Cortex of kidney (tissue), 1 donor: ENCODE data around the gene MYO5B.

Experiments
- DNase-seq: peaks from one replicate; lab custom pipeline; 2025; lab: John Stamatoyannopoulos, UW

Gene MYO5B

DNA sequence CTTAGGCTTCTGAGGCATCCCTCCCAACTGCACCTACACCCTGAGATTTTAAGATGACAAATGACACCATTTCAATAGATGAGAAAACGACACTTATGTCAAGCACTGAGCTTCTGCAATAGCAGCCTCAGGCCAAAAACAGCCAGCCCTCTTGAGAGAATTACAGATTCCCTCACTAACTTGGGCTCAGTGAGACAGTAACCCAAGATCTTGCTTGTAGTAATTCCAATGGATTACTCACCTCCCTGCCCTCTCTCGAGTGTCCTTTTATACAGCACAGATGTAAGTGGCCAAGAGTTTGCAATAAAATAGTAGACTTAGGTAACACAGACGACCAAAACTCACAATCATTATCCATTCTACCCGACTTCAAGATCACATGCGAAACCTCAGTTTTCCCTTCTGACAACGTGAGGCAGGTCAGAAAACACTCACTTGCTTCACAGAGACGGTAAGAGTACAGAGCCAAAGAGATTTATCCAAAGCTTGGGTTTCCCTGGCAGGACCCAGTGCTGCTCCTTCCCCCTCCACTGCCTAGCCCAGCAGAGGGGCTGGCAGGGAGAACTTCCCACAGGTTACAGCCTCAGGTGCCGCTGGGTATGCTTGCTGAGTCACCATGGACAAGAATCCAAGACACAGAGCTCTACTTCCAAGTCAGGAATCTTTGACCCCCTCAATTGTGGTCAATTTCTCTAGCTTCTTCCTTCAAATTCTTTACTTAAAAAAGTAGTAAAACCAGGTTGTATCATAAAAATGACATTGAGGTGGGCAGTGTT lies 181.4 kb downstream of the MYO5B start:
- no peak for DNase-seq

DNA sequence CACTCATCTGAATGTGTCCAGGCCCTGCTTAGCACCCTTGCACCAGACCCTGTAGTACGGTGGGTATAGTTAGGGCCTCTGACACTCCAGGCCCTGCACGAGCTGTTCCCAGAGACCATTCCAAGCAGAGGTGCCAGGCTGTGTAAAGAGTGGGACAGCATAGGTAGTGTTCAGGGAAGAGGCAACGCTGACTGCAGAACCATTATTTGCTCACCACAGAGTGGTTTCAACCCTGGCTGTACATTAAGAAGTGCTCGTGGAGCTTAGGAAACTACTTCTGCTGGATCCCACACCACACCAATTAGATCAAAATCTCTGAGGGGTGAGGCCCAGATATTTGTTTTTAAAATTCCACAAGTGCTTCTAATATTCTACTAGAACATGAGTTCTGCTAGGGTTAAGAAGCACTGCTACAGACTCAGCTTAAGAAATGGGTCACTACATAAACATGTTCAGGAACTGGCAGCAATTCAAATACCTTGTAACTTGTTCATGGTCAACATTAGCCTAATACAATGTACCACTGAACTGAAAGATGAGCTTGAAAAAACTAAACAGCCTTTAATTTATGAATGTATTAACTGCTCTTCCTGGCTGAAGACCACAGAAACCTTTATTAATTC lies 183.0 kb downstream of the MYO5B start:
- DNase-seq, result no peak

DNA sequence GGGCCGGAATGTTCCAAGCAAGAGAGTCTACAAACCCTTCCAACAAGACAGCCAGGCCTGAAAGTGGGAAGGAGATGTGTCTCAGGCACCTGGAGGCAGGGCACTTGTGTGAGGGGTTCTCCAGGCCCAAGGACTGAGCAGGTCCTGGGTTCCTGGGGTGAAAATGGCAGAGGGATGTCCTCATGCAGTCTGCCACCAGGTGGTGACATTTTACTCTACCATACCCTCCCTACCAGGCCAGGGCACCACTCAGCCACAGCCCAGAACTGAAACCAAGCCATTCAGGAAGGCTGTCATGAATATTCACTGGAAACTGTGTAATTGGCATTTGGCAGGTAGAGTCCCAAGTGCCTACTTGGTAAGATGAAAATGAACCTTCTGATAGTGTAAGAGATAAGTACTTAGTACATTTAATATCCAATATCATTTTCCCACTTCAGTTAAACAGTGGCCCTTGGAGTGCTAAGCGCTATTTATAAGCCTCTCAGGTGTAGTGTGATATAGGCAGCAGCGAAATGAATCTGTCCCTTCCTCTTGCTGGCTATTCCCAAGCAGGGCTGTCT lies 185.1 kb downstream of the MYO5B start:
- DNase-seq, result no peak

DNA sequence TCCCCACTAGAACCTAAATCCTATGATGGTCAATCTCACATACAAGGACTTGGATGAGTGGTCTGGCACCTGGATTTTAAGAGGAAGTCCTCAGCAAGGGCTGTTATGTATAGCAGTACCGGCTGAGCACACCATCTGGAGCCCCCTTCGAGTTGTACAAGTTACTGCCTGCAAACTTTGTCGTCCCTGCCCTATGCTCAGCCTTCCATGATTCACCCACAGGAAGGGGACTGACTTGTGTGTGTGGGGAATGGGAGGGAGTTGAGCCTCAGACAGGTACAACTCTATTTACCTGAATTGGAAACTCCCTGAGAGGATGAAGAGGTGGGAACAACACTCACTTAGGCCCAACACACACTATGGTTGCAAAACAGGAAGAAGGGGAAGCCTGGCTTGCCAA lies 186.6 kb downstream of the MYO5B start:
- DNase-seq, result no peak

DNA sequence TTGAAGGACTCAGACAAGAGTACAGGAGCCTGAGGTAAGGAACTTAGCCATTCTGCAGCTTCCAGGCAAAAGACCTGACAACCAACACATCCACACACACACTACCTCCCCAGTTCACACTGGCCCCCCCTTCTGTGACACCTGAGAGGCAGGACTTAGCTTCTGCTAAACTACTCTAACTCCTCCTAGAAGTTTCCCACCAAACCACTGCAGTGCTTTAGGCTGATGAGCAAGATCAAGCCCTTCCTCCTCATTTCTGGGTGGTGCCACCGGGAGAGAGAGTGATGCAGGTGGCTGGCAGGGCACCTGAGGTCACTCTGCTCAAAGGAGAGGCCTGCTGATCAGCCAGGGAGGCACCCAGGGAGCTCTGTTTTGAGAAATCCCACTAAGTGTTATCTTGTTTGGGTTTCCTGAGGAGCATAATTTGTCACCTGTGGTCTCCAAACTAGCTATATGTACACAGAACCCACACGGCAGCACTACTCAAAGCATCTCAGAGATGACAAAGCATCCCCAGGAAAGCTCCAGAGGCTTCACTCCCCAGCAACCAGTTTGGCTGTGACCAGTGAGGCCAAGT lies 188.4 kb downstream of the MYO5B start:
- no peak for DNase-seq

DNA sequence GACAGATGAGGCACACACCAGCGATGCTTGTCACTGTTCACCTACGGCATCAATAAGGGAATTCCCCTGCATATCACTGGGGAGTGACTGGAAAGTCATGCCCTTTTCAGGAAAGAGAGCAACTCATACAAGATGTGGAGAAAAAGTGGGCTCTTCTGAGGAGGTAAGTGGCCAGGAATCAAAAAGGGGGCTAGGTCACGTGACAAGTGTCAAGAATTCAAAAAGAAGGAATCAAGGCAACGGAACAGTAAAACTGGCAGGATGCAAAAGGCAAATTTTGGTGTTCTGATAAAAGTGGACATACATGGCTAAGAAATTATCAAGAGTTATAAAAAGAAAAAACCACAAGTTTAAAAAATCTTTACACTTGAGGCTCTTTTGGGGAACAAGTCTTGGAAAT lies 190.9 kb downstream of the MYO5B start:
- DNase-seq, result no peak

DNA sequence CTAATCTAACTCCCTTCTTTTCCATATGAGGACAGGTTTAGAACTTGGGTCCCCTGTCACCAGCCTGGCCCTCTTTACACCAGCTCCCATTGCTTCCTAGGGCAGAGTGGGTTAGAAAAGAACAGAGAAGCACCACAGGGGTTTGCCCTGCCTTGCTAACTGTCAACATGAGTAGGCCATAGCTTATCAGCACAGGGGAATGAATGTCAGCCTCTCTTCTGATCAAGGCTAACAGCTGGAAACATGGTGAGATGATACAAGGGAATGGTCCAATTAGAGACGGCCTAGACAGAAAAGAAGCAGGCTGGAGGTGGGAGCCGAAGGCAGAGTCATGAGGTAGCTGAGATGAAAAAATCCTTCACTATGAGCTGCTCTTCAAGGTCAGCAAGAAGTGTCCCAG lies 192.2 kb downstream of the MYO5B start:
- DNase-seq, result no peak

DNA sequence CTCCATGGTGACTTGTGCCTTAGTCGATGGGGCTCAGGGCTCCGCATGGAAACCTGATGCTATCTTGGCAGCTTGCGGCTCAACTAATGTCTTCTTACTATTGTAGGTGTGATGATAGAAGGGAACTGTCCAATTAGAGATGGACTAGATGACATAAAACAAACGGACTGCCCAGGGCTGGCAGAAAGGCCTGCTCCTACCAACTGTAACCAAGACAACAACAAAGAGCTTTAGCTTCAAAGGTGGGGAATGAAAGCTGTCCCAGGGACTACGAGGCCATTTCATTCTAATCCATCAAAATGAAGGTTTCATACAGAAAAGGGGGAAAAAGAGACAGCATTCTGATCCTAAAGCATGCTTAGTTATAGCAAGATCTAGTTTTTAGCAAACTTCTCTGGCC lies 194.7 kb downstream of the MYO5B start:
- no peak for DNase-seq

DNA sequence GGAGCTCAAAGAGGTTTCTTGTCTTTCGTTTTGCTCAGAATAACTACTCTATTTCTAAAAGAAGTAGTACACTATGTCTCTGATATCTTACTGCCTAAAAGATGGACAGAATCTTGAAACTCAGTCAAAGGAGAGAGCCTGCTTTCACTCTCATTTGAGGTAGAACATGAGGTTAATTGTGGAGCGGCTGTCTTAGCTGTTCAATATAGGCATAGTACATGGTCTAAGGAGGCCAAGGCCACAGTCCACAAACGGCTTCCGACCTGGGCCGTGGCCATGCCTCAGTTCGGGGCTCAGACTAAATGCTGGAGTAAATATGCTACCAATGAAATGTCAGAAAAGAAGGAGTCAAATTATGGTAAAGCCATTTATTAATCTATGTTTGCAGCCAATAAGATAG lies 195.8 kb downstream of the MYO5B start:
- DNase-seq, result no peak

DNA sequence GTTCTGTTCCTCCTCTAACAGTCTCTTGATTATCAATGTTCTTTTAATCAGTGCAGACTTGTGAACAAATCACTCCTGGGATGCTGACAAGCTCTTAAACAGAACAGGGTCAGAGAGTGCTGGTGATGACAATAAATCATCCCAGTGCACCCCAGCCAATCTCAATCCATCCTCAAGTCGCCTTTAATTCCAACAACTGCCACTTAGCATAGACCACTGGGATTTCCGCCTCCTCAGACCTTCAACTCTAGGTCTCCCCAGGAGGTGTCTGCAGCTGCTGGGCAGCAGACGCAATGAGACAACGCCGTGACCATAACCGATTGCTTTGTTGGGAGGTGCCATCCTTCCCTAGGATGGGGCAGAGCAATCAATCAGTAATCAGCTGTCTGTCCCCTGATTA lies 197.4 kb downstream of the MYO5B start:
- no peak for DNase-seq

DNA sequence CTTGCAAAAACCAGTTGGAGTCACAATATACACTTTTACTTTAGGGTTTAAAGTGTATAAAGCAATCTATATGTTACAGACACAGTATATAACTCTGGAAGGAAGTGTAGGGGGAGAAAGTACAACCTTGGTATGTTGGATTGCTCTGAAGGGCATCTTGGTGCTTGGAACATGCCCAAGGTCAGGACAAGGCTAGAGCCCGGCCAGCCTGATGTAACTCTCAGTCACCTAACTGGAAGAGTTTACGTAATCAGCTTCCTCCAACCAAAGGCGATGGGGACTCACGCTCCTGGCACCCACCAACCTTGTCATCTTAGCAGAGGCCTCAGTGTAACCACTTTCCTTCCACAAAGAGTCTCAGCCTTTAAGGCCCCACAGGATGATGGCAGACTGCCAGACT lies 200.5 kb downstream of the MYO5B start:
- DNase-seq, result no peak

DNA sequence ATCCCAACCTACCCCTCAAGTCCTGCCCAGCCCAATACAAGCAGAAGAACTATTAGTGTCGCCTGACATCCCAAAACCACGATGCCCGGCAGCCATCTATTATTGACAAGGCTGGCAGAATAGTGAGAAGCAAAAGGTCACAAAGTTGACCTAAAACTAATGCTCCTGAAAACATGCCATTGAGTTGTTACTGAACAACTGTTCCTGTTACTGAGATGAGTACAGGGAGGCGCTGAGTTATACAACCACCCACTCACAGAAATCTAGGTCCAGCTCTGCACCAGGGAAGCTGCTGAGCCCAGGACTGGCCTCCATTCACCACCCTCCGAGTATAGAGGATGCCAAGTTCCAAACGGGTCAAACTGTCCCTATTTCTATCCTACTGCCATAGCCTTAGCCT lies 201.6 kb downstream of the MYO5B start:
- DNase-seq, result no peak

DNA sequence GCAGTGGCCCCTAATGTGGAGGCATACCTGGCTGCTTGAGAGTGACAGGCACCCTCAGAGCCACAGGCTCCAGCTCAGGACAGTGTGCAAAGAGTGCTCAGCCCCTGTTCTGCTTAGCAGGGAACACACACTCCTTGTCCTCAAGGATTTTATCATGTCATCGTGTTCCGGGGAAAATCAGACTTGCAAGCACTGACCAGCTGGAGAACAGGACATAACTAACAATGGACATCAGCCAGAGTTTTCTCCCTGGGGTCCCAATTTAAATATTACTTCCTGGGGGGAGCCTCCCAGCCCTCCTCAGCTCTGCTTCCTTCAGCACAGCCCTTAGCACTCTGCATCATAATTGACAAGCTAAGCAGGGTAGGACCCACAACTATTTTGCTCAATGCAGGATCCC lies 206.2 kb downstream of the MYO5B start:
- no peak for DNase-seq

DNA sequence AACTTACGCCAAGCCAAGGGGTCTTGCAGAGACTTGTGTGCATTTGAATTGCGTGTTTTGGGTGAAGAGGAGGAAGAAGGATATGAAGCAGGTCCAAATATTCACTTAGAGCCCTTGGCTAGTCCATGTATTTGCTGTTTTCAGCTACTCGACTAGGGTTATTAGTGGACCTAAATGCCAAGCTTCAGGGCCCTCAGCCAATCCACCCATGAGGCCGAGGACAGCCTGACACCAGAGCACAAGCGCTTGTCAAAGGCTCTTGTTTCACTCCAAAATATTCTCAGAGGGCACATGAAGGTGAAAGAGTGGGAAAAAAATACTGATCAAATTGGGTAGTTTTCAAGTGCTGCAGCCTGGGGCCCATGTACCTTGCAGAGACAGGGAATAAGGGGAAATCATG lies 206.8 kb downstream of the MYO5B start:
- DNase-seq, result no peak

DNA sequence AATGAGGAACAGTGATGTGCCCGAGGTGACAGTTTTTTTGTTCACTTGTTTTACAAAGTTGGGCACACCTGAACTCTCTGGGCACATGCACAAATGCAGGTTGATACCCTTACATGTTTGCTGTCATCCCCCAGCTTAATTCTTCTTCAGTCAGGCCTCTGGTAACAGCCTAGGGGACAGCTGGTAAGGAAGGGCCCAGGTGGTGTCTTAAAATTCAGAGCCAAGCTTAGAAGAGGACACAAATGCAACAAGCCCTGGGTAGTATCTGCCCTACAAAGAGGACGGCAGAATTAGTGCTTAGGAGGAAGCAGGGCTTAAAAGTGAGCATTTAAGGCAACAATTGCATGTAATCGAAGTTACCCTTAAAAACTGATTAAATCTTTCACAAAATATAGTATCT lies 209.7 kb downstream of the MYO5B start:
- DNase-seq, result no peak

DNA sequence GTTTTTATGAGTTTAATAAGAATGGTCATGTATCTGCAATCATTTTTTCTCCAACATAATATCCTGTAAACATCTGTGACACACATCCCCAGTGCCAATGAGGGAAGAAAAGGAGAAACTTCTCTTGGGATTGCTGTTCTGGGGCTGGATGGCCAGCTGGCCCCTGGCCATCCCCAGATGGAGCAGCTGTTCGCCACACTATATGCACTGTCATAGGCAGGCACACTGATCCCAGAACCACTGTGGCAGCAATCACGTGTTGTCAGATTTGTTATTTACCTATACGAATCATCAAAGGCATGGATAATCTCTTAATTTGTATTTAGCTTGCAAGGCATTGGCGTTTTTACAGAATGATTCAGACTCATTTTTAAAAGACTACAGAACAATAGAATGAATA lies 214.1 kb downstream of the MYO5B start:
- no peak for DNase-seq

DNA sequence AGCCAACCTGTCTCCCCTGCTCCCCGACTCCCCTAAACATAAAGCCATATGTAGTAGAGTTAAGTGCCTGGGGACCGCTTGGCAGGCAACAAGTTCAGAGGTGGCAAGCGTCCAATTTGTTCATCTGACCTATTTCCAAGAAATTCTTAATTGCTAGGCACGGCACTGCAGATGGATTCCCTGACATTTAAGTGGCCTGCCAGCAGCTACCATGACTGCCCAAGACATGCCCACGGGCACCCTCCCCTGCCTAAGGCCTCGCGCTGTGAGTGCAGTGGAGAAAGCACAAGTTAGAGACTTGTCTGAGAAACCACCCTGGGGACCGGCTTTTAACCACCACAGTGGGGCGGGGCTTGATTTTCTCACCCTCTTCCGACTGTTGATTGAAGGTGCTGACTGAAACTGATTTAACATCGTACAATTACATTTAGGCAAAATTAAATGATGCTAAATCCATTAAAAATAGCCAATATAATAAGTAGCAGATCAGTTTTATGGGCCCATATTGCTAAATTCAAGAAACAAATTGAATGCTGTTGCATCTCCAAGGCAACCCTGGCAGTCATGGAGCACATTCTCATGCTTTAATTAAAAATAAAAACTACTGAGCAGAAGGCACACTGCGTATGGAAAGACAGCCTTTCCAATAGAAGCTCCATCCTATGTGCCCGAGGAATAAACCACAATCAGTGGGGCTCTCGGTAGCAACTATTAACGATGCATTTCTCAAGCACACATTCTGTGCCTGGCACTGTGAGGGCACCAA lies 218.0 kb downstream of the MYO5B start:
- DNase-seq, result no peak

DNA sequence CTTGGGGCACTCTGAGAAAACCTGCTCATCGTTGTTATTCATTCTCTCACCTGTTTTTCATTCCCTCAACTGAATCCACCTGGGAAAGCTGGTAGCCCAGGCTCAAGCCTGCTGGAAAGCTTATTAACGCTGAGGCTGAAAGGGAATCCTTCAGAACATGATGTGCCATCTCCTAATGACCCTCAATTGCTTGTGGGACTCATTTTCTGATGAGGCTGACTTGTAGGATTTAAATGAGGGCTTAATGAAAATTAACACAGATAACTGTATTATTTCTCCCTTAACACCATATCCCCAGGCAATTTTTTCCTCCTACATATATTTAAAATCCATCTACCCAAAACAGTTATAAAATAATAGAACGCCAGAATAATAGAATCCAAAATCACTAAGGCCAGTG lies 218.9 kb downstream of the MYO5B start:
- no peak for DNase-seq

DNA sequence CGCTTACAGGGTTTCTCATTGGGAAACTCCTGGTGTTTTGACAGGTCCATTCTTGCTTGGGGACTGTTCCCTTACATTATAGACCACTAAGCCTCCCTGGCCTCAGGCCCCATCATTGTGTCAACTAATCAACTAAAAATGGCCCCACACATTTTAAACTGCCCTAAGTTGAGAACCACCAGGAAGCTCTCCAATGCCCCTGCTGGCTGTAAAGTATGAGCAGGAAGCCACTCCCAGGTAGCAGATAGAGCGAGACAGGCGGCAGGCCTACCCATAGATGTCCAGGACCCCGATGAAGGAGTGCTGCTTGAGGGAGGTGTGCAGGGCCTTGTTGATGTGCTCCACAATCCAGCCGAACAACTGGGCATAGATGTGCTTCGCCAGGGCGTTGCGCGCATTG lies 220.9 kb downstream of the MYO5B start:
- DNase-seq, result no peak

DNA sequence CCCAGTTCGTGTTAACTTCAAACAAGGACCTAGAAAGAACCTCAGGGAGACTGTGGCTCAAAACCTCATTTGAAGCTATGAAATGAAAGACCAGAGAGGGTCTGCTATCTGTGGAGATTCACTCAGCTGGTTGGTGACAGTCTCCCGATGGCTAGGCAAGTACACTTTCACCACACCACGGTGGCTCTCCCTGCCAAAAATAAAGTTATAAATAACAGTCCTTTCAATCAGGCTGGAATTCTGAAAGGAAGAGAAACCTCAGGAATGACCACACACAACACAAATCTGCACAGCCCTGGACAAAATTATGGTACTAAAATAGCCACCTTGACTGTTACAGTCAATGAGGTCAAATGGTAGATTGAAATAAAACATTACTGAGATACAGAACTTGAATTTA lies 221.4 kb downstream of the MYO5B start:
- no peak for DNase-seq

DNA sequence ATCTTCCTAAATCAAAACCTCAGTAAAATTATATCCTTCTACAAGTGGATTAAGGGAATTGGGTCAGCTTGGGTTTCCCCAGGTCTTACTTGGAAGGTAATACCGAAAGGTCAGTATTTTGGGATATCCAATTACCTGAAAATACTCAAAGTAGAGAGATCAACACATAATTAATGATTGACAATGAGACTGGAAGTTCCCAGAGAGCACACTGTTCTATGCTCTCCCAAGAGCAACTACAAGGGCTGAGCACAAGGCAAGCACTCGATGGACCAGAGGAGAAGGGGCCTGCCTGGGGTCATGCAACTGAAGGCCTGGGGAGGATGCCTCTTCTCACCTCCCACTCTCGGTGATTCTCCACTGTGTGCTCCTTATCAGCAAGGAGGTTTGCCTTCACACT lies 222.4 kb downstream of the MYO5B start:
- no peak for DNase-seq

DNA sequence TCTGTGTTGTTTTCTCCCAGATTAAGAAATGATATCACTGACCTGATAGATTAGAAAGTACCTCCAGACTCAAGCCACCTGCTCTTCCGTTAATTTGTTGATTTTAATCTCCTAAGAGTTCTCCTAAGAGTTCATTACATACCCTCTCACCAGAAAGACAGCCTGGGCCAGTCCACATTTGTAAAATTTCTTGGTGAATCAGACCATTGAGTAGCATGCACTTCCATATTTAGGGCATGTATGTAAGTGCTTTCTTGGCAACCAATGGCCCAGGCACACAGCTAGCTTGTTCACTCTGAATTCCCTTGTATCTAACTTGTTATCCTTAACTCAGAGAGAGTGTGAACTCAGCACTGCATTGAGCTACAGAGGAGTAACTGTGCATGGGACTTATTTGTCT lies 223.5 kb downstream of the MYO5B start:
- DNase-seq, result no peak

DNA sequence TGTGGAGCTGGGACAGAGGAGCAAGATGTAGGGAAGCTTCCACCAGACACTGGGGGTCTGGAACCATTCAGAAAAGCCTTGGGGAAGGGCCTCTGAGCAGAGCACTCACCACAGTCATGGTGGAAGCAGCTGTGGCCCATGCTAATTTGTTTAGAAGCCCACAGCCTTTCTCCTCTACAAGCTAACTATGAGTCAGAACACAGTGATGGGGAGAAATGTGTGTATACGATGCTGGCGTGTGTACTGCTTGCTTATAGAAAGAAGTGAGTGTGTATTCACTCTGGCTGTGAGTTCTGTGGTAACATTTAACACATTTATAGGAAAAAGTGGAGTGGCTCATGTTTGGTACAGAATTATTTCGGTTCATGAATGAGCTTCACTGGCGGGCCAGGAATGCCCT lies 224.6 kb downstream of the MYO5B start:
- DNase-seq, result no peak
